ENCODE results near the gene OR2AG2. TPM values are rescaled to one million over a fixed set of nuclear protein-coding genes. Genes with fewer than 3 reads are reported as not detected.

OR2AG2 gene
- total RNA-seq, 2 experiments from 2014 or later: 0.82 to 1.7 TPM

DNA sequence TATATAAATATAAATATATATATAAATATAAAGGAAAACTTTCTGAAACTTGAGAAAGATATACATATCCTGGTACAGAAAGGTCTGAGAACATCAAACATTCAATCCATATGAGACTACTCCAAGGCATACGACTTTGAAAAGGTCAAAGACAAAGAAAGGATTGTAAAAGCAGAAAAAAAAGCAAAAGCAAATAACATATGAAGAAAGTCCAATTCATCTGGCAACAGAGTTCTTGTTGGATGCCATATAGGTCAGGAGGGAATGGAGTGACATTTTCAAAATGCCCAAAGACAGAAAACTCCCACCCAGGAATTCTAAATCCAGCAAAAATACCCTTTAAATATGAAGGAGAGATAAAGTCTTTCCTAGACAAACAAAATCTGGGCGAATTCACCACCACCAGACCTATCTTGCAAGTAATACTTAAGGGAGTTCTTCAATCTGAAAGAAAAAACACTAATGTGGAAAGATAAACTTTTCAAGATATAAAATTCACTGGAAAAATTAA is 46.3 kb downstream of the OR2AG2 start:
- no peaks in the 10 kb centered on the region for H4K20me1 ChIP-seq (ENCODE audit: insufficient read depth, low read length)

GRCh38 chr11:6724013-6724412 is 47.8 kb downstream of the OR2AG2 start:
- no peak overlapping the region for H3K4me2 ChIP-seq (ENCODE audit: low read length)
- intact Hi-C loops (cut with micrococcal nuclease; ENCODE audit: unreplicated experiment): no loop called here
- POLR2A ChIA-PET: no interaction called here
- peaks cover 3% of the 10 kb centered on the region; the same call in 1 of the 2 replicates for H3K9me2 ChIP-seq (ENCODE audit: insufficient read depth, low read length)
- TF ChIP-seq, protein P1, sequence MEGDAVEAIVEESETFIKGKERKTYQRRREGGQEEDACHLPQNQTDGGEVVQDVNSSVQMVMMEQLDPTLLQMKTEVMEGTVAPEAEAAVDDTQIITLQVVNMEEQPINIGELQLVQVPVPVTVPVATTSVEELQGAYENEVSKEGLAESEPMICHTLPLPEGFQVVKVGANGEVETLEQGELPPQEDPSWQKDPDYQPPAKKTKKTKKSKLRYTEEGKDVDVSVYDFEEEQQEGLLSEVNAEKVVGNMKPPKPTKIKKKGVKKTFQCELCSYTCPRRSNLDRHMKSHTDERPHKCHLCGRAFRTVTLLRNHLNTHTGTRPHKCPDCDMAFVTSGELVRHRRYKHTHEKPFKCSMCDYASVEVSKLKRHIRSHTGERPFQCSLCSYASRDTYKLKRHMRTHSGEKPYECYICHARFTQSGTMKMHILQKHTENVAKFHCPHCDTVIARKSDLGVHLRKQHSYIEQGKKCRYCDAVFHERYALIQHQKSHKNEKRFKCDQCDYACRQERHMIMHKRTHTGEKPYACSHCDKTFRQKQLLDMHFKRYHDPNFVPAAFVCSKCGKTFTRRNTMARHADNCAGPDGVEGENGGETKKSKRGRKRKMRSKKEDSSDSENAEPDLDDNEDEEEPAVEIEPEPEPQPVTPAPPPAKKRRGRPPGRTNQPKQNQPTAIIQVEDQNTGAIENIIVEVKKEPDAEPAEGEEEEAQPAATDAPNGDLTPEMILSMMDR (conservative IDR thresholded peaks at IDR 0.05; ENCODE audit: low read length): no peak
- TF ChIP-seq EZH2phosphoT487 (IDR thresholded peaks at IDR 0.05; ENCODE audit: borderline replicate concordance, low read depth, low read length): no peak
- no peaks in the 10 kb centered on the region for H4K20me1 ChIP-seq (ENCODE audit: insufficient read depth, low read length)
- no peak overlapping the region for H3K4me3 ChIP-seq (ENCODE audit: low read depth, low read length, poor library complexity, severe bottlenecking)
- H3K27ac ChIP-seq (ENCODE audit: low read depth, low read length, poor library complexity, severe bottlenecking): no peak overlapping the region
- H3K9me3 ChIP-seq (ENCODE audit: low read length): no peaks in the 10 kb centered on the region
- H3K4me1 ChIP-seq (ENCODE audit: insufficient read depth, low read length, poor library complexity, severe bottlenecking): no peaks in the 10 kb centered on the region
- CTCF ChIA-PET (ENCODE audit: unreplicated experiment): no interaction called here
- no peaks in the 10 kb centered on the region for H3K79me2 ChIP-seq (ENCODE audit: insufficient read depth, low read depth, low read length)
- no peak for DNase-seq (ENCODE audit: low spot score)
- no peak overlapping the region for H2AFZ ChIP-seq (ENCODE audit: low read length)
- no peaks in the 10 kb centered on the region for H3K36me3 ChIP-seq (ENCODE audit: insufficient read depth, low read length)
- no TSS peak for BruUV-seq (replicated peaks)

More for the DNA sequence above, 46.3 kb downstream of the OR2AG2 start:
- no peak overlapping the region for H3K4me3 ChIP-seq (ENCODE audit: low read depth, low read length, poor library complexity, severe bottlenecking)
- no peak for DNase-seq (ENCODE audit: low spot score)
- H3K36me3 ChIP-seq (ENCODE audit: insufficient read depth, low read length): no peaks in the 10 kb centered on the region
- no peak overlapping the region for H2AFZ ChIP-seq (ENCODE audit: low read length)
- no peaks in the 10 kb centered on the region for H3K4me1 ChIP-seq (ENCODE audit: insufficient read depth, low read length, poor library complexity, severe bottlenecking)
- H3K79me2 ChIP-seq (ENCODE audit: insufficient read depth, low read depth, low read length): no peaks in the 10 kb centered on the region
- intact Hi-C loops (cut with micrococcal nuclease; ENCODE audit: unreplicated experiment): no loop called here
- no TSS peak for BruUV-seq (replicated peaks)
- POLR2A ChIA-PET: no interaction called here
- H3K9me3 ChIP-seq (ENCODE audit: low read length): no peaks in the 10 kb centered on the region
- no peak overlapping the region for H3K27ac ChIP-seq (ENCODE audit: low read depth, low read length, poor library complexity, severe bottlenecking)
- peaks cover 3% of the 10 kb centered on the region; the same call in 1 of the 2 replicates for H3K9me2 ChIP-seq (ENCODE audit: insufficient read depth, low read length)
- no peak overlapping the region for H3K4me2 ChIP-seq (ENCODE audit: low read length)
- no peak for TF ChIP-seq EZH2phosphoT487 (IDR thresholded peaks at IDR 0.05; ENCODE audit: borderline replicate concordance, low read depth, low read length)
- TF ChIP-seq, protein P1 (conservative IDR thresholded peaks at IDR 0.05; ENCODE audit: low read length): no peak
- CTCF ChIA-PET (ENCODE audit: unreplicated experiment): no interaction called here

DNA sequence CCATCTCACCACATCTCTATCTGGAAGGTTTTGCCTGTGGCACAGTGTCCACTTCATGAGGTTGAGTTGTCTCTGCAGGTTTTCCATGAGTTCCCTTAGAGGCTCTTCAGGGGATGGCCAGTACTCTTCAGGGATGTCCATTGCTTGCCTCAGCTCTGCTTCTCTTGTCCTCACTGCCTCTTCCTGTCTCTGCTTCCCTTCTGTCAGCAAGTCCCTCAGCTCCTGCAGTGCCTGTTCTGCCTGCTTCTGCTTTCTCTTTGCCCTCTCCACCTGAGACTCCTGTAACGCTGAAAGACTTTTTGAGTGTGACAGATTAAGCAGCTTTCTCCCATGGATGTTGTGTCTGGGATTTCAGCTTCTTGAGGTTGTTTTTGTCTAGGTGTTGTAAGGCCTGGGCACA is 50.4 kb downstream of the OR2AG2 start:
- intact Hi-C loops (cut with micrococcal nuclease; ENCODE audit: unreplicated experiment): no loop called here
- BruUV-seq (replicated peaks): no TSS peak
- Histone ChIP-seq H3K9me2 (ENCODE audit: insufficient read depth, low read length) (peaks cover 3% of the 10 kb centered on the region; the same call in 1 of the 2 replicates), H3K27ac (ENCODE audit: low read depth, low read length, poor library complexity, severe bottlenecking) (no peak overlapping the region), H3K4me2 (ENCODE audit: low read length) (no peak overlapping the region), H3K36me3 (ENCODE audit: insufficient read depth, low read length) (no peaks in the 10 kb centered on the region), H3K79me2 (ENCODE audit: insufficient read depth, low read depth, low read length) (no peaks in the 10 kb centered on the region), H2AFZ (ENCODE audit: low read length) (no peak overlapping the region), H3K4me3 (ENCODE audit: low read depth, low read length, poor library complexity, severe bottlenecking) (no peak overlapping the region), H3K9me3 (ENCODE audit: low read length) (no peaks in the 10 kb centered on the region), H4K20me1 (ENCODE audit: insufficient read depth, low read length) (no peaks in the 10 kb centered on the region), H3K4me1 (ENCODE audit: insufficient read depth, low read length, poor library complexity, severe bottlenecking) (no peaks in the 10 kb centered on the region)
- POLR2A ChIA-PET: no interaction called here
- CTCF ChIA-PET (ENCODE audit: unreplicated experiment): no interaction called here
- no peak for TF ChIP-seq EZH2phosphoT487 (IDR thresholded peaks at IDR 0.05; ENCODE audit: borderline replicate concordance, low read depth, low read length)
- TF ChIP-seq, protein P1 (conservative IDR thresholded peaks at IDR 0.05; ENCODE audit: low read length): no peak
- DNase-seq (ENCODE audit: low spot score): no peak

Measured in OCI-LY7 (cell line).